Neural progenitor cell (in vitro differentiated cells): Measurements from ENCODE around the gene VEPH1.

Experiments used
- CTCF ChIP-seq: fragments of 200-600 bp; sonication (generic); IDR thresholded peaks from 2 replicates; pipeline ENCODE4 v1.5.1; 2017; ENCODE audit warnings: antibody characterized with exemption, mild to moderate bottlenecking
- EZH2 ChIP-seq: fragments of 200-600 bp; sonication (generic); IDR thresholded peaks from 2 replicates; pipeline ENCODE4 v1.6.1; 2017; ENCODE audit warnings: antibody characterized with exemption, mild to moderate bottlenecking, moderate library complexity
- EZH2phosphoT487 ChIP-seq: fragments of 200-600 bp; sonication (generic); IDR thresholded peaks from 2 replicates; pipeline ENCODE4 v1.6.1; 2017; ENCODE audit warnings: antibody characterized with exemption

GRCh38 chr3:157305392-157305791 is 197.8 kb downstream of the VEPH1 start:
- no peak for TF ChIP-seq CTCF
- no peak for TF ChIP-seq EZH2
- no peak for TF ChIP-seq EZH2phosphoT487
